ENCODE measurements around the gene HSD3B1. TPM values are rescaled to one million over a fixed set of nuclear protein-coding genes. Genes with fewer than 3 reads are reported as not detected.

The HSD3B1 gene
- total and polyA plus RNA-seq, 2 experiments from 2014 or later, result not detected

DNA sequence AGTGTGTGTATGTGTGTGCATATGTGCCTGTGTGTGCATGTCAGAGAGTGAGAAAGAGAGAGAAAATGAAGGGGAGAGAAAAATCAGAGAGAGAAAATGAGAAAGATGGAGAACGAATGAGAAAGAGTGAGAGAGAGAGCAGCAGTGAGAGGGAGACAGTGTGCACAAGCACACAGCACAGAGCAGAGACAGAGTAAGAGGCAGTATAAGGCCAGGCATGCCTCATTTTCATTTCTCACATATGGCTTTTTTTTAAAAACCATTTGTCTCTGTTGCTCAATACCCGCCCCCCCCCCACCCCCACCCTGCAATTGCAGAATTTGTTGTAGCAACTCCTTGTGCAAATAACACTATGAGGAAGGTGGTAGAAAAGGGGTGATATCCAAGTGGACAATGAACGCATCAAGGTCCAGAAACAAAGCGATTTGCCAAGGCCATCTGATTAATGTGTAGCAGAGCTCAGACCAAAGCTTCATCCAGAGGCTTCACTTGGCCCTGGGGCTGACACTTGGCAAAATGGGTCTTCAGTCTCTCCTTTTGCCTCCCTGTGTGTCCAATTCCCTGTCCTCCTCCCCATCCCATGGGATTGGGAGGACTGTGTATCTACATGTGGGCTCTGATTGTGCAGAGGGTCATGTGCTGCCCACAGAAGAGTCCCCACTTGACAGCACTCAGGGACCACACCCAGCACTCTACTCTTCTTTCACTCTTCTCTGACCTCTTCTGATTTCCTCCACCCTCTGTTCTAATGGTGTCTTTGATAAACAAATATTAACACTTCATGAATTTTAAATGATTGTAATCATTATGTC, 38.9 kb upstream of the HSD3B1 start:
- Mint-ChIP-seq H3K27ac (no peak overlapping the region), H3K9me3 (no peaks in the 10 kb centered on the region), H3K36me3 (ENCODE audit: low read depth) (no peaks in the 10 kb centered on the region), H3K4me1 (peaks cover 16% of the 10 kb centered on the region), H3K27me3 (ENCODE audit: insufficient read depth, low read depth, poor library complexity) (peaks cover 4% of the 10 kb centered on the region), H3K4me3 (no peak overlapping the region)
- Histone ChIP-seq H3K36me3 (ENCODE audit: insufficient read depth) (no peaks in the 10 kb centered on the region), H3K4me3 (no peak overlapping the region), H3K4me2 (no peak overlapping the region), H3K9me2 (ENCODE audit: insufficient read depth) (peaks cover 16% of the 10 kb centered on the region; the same call in 1 of the 2 replicates), H2AFZ (0 out of 2 replicates have a peak overlapping the region, but pooled peaks have one; percentile 38), H3K79me2 (replicated peaks; ENCODE audit: insufficient read depth) (no peaks in the 10 kb centered on the region), H3K27ac (ENCODE audit: low read depth) (no peak overlapping the region), H4K20me1 (replicated peaks; ENCODE audit: insufficient read depth) (no peaks in the 10 kb centered on the region), H3K4me1 (ENCODE audit: insufficient read depth) (peaks cover 12% of the 10 kb centered on the region), H3K27me3 (ENCODE audit: insufficient read depth) (no peaks in the 10 kb centered on the region), H3F3A (replicated peaks; ENCODE audit: low read depth) (no peaks in the 10 kb centered on the region)
- DNase-seq (ENCODE audit: low spot score), result no peak
- TF ChIP-seq ETS1 (IDR thresholded peaks at IDR 0.05), result no peak
- TF ChIP-seq STAT1 (IDR thresholded peaks at IDR 0.05; ENCODE audit: unreplicated experiment), result no peak
- TF ChIP-seq REST (IDR thresholded peaks at IDR 0.05; ENCODE audit: unreplicated experiment), result no peak
- TF ChIP-seq ZNF114 (CRISPR knock-in tag; IDR thresholded peaks at IDR 0.05), result no peak
- TF ChIP-seq, protein P1, sequence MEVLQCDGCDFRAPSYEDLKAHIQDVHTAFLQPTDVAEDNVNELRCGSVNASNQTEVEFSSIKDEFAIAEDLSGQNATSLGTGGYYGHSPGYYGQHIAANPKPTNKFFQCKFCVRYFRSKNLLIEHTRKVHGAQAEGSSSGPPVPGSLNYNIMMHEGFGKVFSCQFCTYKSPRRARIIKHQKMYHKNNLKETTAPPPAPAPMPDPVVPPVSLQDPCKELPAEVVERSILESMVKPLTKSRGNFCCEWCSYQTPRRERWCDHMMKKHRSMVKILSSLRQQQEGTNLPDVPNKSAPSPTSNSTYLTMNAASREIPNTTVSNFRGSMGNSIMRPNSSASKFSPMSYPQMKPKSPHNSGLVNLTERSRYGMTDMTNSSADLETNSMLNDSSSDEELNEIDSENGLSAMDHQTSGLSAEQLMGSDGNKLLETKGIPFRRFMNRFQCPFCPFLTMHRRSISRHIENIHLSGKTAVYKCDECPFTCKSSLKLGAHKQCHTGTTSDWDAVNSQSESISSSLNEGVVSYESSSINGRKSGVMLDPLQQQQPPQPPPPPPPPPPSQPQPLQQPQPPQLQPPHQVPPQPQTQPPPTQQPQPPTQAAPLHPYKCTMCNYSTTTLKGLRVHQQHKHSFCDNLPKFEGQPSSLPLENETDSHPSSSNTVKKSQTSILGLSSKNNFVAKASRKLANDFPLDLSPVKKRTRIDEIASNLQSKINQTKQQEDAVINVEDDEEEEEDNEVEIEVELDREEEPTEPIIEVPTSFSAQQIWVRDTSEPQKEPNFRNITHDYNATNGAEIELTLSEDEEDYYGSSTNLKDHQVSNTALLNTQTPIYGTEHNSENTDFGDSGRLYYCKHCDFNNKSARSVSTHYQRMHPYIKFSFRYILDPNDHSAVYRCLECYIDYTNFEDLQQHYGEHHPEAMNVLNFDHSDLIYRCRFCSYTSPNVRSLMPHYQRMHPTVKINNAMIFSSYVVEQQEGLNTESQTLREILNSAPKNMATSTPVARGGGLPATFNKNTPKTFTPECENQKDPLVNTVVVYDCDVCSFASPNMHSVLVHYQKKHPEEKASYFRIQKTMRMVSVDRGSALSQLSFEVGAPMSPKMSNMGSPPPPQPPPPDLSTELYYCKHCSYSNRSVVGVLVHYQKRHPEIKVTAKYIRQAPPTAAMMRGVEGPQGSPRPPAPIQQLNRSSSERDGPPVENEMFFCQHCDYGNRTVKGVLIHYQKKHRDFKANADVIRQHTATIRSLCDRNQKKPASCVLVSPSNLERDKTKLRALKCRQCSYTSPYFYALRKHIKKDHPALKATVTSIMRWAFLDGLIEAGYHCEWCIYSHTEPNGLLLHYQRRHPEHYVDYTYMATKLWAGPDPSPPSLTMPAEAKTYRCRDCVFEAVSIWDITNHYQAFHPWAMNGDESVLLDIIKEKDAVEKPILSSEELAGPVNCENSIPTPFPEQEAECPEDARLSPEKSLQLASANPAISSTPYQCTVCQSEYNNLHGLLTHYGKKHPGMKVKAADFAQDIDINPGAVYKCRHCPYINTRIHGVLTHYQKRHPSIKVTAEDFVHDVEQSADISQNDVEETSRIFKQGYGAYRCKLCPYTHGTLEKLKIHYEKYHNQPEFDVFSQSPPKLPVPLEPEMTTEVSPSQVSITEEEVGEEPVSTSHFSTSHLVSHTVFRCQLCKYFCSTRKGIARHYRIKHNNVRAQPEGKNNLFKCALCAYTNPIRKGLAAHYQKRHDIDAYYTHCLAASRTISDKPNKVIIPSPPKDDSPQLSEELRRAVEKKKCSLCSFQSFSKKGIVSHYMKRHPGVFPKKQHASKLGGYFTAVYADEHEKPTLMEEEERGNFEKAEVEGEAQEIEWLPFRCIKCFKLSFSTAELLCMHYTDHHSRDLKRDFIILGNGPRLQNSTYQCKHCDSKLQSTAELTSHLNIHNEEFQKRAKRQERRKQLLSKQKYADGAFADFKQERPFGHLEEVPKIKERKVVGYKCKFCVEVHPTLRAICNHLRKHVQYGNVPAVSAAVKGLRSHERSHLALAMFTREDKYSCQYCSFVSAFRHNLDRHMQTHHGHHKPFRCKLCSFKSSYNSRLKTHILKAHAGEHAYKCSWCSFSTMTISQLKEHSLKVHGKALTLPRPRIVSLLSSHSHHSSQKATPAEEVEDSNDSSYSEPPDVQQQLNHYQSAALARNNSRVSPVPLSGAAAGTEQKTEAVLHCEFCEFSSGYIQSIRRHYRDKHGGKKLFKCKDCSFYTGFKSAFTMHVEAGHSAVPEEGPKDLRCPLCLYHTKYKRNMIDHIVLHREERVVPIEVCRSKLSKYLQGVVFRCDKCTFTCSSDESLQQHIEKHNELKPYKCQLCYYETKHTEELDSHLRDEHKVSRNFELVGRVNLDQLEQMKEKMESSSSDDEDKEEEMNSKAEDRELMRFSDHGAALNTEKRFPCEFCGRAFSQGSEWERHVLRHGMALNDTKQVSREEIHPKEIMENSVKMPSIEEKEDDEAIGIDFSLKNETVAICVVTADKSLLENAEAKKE (CRISPR knock-in tag; IDR thresholded peaks at IDR 0.05), result no peak
- TF ChIP-seq EZH2phosphoT487 (IDR thresholded peaks at IDR 0.05; ENCODE audit: unreplicated experiment), result no peak
- TF ChIP-seq, protein P2, sequence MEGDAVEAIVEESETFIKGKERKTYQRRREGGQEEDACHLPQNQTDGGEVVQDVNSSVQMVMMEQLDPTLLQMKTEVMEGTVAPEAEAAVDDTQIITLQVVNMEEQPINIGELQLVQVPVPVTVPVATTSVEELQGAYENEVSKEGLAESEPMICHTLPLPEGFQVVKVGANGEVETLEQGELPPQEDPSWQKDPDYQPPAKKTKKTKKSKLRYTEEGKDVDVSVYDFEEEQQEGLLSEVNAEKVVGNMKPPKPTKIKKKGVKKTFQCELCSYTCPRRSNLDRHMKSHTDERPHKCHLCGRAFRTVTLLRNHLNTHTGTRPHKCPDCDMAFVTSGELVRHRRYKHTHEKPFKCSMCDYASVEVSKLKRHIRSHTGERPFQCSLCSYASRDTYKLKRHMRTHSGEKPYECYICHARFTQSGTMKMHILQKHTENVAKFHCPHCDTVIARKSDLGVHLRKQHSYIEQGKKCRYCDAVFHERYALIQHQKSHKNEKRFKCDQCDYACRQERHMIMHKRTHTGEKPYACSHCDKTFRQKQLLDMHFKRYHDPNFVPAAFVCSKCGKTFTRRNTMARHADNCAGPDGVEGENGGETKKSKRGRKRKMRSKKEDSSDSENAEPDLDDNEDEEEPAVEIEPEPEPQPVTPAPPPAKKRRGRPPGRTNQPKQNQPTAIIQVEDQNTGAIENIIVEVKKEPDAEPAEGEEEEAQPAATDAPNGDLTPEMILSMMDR (conservative IDR thresholded peaks at IDR 0.05; ENCODE audit: low read depth in 2 of 2), result no peak
- no peak for TF ChIP-seq NANOG (IDR thresholded peaks at IDR 0.05; ENCODE audit: borderline replicate concordance)
- TF ChIP-seq POLR2AphosphoS5 (IDR thresholded peaks at IDR 0.05; ENCODE audit: low read depth), result no peak
- TF ChIP-seq CREB1 (CRISPR knock-in tag; IDR thresholded peaks at IDR 0.05; ENCODE audit: low read depth), result no peak
- no peak for TF ChIP-seq EZH2 (IDR thresholded peaks at IDR 0.05; ENCODE audit: low read depth, unreplicated experiment)
- TF ChIP-seq JUNB (IDR thresholded peaks at IDR 0.05; ENCODE audit: unreplicated experiment), result no peak
- no peak for ATAC-seq
